GM19324 (cell line): ENCODE data around the gene PKDCC.

ENCODE experiments used
- ATAC-seq: cut with Tn5 transposase; IDR thresholded peaks from one replicate; pipeline ENCODE4 v1.9.1; 2021; ENCODE audit warnings: mild to moderate bottlenecking, moderate library complexity; ENCODE audit not compliant: unreplicated experiment, low FRiP score

PKDCC gene

GRCh38 chr2:42102024-42102590 lies 54.3 kb downstream of the PKDCC start:
- ATAC-seq, result peak; percentile 71

GRCh38 chr2:42102591-42103450 lies 55.0 kb downstream of the PKDCC start:
- peak; percentile 6 for ATAC-seq

- ATAC-seq, result no peak
These were observed 56.0 kb downstream of the PKDCC start for GRCh38 chr2:42103829-42104228.

GRCh38 chr2:42104621-42105020 lies 56.8 kb downstream of the PKDCC start:
- no peak for ATAC-seq

GRCh38 chr2:42105330-42106256 lies 57.8 kb downstream of the PKDCC start:
- ATAC-seq, result peak; percentile 43

GRCh38 chr2:42106257-42106816 lies 58.5 kb downstream of the PKDCC start:
- ATAC-seq, result no peak

- ATAC-seq, result no peak
These were observed 59.6 kb downstream of the PKDCC start for GRCh38 chr2:42107249-42108042.
